Measurements from ENCODE around the gene SNX7. TPM values are rescaled to one million over a fixed set of nuclear protein-coding genes. Genes with fewer than 3 reads are reported as not detected.

The SNX7 gene
- total and polyA plus RNA-seq, 2 donors from 2014 or later, result 28.4 to 34.6 TPM

DNA sequence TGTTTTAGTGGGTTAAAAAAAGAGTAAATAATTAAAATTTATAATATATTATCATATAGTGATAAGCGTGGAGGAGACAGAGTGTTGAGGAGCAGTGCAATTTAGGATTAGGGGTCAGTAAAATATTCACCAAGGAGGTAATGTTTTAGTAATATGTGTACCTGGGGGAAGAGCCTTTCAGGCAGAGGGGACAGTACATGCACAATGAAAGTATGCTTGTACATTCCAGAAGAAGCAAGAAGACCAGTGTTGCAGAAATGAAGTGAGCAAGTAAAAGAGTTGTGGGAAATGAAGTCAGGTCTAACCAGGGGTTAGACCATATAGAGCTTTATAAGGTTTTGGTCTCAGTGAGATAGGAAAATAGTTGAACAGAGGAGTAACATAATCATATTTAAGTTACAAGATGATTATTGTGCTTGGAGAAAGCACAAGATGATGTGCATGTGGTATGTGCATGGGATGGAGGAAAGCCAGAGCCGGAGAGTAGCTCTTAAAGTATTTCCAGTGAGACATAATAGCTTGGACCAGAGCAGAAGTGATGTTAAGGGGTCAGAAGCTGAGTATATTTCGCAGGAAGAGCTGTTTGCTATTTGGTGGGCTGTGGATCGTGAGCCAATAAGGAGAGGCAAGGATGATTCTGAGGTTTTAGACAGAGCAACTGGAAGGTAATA is 44.8 kb downstream of the SNX7 start:
- no peaks in the 10 kb centered on the region for H3K36me3 ChIP-seq (ENCODE audit: control insufficient read depth in 2 of 3, insufficient read depth in 3 of 3, low read length in 3 of 3)
- no peaks in the 10 kb centered on the region for H3K27me3 ChIP-seq (ENCODE audit: control insufficient read depth, insufficient read depth, low read length)
- no peak overlapping the region for H3K27ac ChIP-seq (ENCODE audit: low read depth in 2 of 2, low read length in 2 of 2)
- H3K4me3 ChIP-seq (ENCODE audit: low read length in 3 of 3), result no peak overlapping the region
- no peak overlapping the region for H3K9ac ChIP-seq (ENCODE audit: low read length in 3 of 3)
- intact Hi-C loops (cut with DNase I), result no loop called here
- no peak for FAIRE-seq
- TF ChIP-seq, protein P1, sequence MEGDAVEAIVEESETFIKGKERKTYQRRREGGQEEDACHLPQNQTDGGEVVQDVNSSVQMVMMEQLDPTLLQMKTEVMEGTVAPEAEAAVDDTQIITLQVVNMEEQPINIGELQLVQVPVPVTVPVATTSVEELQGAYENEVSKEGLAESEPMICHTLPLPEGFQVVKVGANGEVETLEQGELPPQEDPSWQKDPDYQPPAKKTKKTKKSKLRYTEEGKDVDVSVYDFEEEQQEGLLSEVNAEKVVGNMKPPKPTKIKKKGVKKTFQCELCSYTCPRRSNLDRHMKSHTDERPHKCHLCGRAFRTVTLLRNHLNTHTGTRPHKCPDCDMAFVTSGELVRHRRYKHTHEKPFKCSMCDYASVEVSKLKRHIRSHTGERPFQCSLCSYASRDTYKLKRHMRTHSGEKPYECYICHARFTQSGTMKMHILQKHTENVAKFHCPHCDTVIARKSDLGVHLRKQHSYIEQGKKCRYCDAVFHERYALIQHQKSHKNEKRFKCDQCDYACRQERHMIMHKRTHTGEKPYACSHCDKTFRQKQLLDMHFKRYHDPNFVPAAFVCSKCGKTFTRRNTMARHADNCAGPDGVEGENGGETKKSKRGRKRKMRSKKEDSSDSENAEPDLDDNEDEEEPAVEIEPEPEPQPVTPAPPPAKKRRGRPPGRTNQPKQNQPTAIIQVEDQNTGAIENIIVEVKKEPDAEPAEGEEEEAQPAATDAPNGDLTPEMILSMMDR (IDR thresholded peaks at IDR 0.05; ENCODE audit: borderline replicate concordance, extremely low read depth, insufficient read depth), result no peak
- H3K4me1 ChIP-seq (ENCODE audit: control insufficient read depth in 2 of 3, insufficient read depth in 2 of 3, low read depth in 1 of 3, low read length in 3 of 3), result no peaks in the 10 kb centered on the region
- H3K9me3 ChIP-seq (ENCODE audit: control insufficient read depth in 2 of 3, insufficient read depth in 1 of 3, low read length in 3 of 3), result no peaks in the 10 kb centered on the region
- DNase-seq, result no peak

GRCh38 chr1:98707556-98707955 is 46.0 kb downstream of the SNX7 start:
- H3K9ac ChIP-seq (ENCODE audit: low read length in 3 of 3), result no peak overlapping the region
- no peak for FAIRE-seq
- intact Hi-C loops (cut with DNase I), result no loop called here
- H3K36me3 ChIP-seq (ENCODE audit: control insufficient read depth in 2 of 3, insufficient read depth in 3 of 3, low read length in 3 of 3), result peaks cover 0 to 4% (median 0%) of the 10 kb centered on the region in 3 donors
- H3K27ac ChIP-seq (ENCODE audit: low read depth in 2 of 2, low read length in 2 of 2), result no peak overlapping the region
- no peaks in the 10 kb centered on the region for H3K4me1 ChIP-seq (ENCODE audit: control insufficient read depth in 2 of 3, insufficient read depth in 2 of 3, low read depth in 1 of 3, low read length in 3 of 3)
- no peak overlapping the region for H3K4me3 ChIP-seq (ENCODE audit: low read length in 3 of 3)
- TF ChIP-seq, protein P1 (IDR thresholded peaks at IDR 0.05; ENCODE audit: borderline replicate concordance, extremely low read depth, insufficient read depth), result no peak
- no peaks in the 10 kb centered on the region for H3K27me3 ChIP-seq (ENCODE audit: control insufficient read depth, insufficient read depth, low read length)
- no peaks in the 10 kb centered on the region for H3K9me3 ChIP-seq (ENCODE audit: control insufficient read depth in 2 of 3, insufficient read depth in 1 of 3, low read length in 3 of 3)
- no peak for DNase-seq

DNA sequence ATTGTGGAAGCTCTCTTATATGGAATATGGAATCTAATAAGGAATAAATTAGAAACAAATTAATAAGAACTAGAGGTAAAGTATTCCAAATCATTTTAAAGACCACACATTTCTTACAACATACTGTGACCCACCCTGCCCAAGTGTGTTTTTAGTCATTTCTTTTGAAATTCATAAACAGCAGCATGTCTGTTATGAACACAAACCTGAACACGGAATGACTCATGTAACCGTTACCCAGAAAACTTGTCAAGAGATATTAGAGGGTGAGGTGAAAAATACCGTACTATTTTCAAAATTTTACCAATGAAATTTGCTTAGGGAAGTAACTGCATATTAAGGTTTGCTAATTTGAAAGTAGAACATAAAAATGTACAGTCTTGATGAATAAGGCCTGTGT is 48.4 kb downstream of the SNX7 start:
- H3K4me1 ChIP-seq (ENCODE audit: control insufficient read depth in 2 of 3, insufficient read depth in 2 of 3, low read depth in 1 of 3, low read length in 3 of 3), result no peaks in the 10 kb centered on the region
- H3K9me3 ChIP-seq (ENCODE audit: control insufficient read depth in 2 of 3, insufficient read depth in 1 of 3, low read length in 3 of 3), result no peaks in the 10 kb centered on the region
- peaks cover 0 to 4% (median 0%) of the 10 kb centered on the region in 3 donors for H3K36me3 ChIP-seq (ENCODE audit: control insufficient read depth in 2 of 3, insufficient read depth in 3 of 3, low read length in 3 of 3)
- TF ChIP-seq, protein P1 (IDR thresholded peaks at IDR 0.05; ENCODE audit: borderline replicate concordance, extremely low read depth, insufficient read depth), result no peak
- intact Hi-C loops (cut with DNase I), result no loop called here
- no peak for DNase-seq
- H3K27ac ChIP-seq (ENCODE audit: low read depth in 2 of 2, low read length in 2 of 2), result no peak overlapping the region
- no peak overlapping the region for H3K9ac ChIP-seq (ENCODE audit: low read length in 3 of 3)
- H3K4me3 ChIP-seq (ENCODE audit: low read length in 3 of 3), result no peak overlapping the region
- no peak for FAIRE-seq
- H3K27me3 ChIP-seq (ENCODE audit: control insufficient read depth, insufficient read depth, low read length), result no peaks in the 10 kb centered on the region

GRCh38 chr1:98723574-98723973 is 62.1 kb downstream of the SNX7 start:
- Histone ChIP-seq H3K27me3 (ENCODE audit: control insufficient read depth, insufficient read depth, low read length) (no peaks in the 10 kb centered on the region), H3K36me3 (ENCODE audit: control insufficient read depth in 2 of 3, insufficient read depth in 3 of 3, low read length in 3 of 3) (peaks cover 0 to 2% (median 0%) of the 10 kb centered on the region in 3 donors), H3K27ac (ENCODE audit: low read depth in 2 of 2, low read length in 2 of 2) (no peak overlapping the region), H3K4me3 (ENCODE audit: low read length in 3 of 3) (no peak overlapping the region), H3K4me1 (ENCODE audit: control insufficient read depth in 2 of 3, insufficient read depth in 2 of 3, low read depth in 1 of 3, low read length in 3 of 3) (no peaks in the 10 kb centered on the region), H3K9ac (ENCODE audit: low read length in 3 of 3) (no peak overlapping the region), H3K9me3 (ENCODE audit: control insufficient read depth in 2 of 3, insufficient read depth in 1 of 3, low read length in 3 of 3) (no peaks in the 10 kb centered on the region)
- peak in 1 of 5 donors; percentile 6 for DNase-seq
- TF ChIP-seq, protein P1 (IDR thresholded peaks at IDR 0.05; ENCODE audit: borderline replicate concordance, extremely low read depth, insufficient read depth), result no peak
- intact Hi-C loops (cut with DNase I), result no loop called here
- FAIRE-seq, result no peak
